Lung microvascular endothelial cell (primary cell): ENCODE results near the gene DDX1. TPM values are rescaled to one million over a fixed set of nuclear protein-coding genes. Genes with fewer than 3 reads are reported as not detected.
"Not testable (repeated sequence)": the region's sequence is repeated elsewhere in the genome, so short reads cannot be mapped to it uniquely, and the experiment has no call there.

Experiments
- DNase-seq, 2 donors: peaks; one replicate each; pipeline versions ENCODE4 v3.0.0 to v3.0.0-alpha.2; 2010; ENCODE audit warnings: low read depth in 2 of 2
- total RNA-seq: library from RNA; depleted of rRNA; stranded (reverse); fragments of >200 nt; gene quantifications from 2 replicates; pipeline ENCODE4 v1.2.1, GENCODE V29; 2014

The DDX1 gene
- total RNA-seq, 1 donor from 2014 or later: 61.5 TPM

DNA sequence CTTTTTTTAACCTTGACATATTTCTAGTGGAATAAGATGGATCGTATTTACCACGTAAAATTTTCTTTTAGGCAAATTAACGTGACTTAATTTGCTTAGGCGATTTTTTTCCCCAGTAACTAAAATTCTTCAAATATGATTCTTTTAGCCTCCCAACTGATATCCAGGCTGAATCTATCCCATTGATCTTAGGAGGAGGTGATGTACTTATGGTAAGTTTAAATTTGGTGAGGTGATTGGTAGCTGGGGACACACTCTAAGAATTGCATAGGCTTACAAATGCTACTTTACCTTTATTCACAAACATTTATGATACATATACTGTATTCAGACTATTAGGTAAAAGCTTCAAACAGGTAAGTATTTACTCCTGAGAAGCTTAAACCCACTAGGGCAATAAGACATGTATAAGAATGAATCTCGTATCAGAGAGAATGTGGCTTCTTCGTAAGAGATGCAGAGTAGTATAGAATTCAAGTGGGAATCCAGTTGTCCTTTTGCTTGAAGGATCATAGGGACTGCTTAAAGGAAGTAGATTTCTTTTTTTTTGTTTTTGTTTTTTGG lies 3.8 kb downstream of the DDX1 start:
- no peak for DNase-seq

DNA sequence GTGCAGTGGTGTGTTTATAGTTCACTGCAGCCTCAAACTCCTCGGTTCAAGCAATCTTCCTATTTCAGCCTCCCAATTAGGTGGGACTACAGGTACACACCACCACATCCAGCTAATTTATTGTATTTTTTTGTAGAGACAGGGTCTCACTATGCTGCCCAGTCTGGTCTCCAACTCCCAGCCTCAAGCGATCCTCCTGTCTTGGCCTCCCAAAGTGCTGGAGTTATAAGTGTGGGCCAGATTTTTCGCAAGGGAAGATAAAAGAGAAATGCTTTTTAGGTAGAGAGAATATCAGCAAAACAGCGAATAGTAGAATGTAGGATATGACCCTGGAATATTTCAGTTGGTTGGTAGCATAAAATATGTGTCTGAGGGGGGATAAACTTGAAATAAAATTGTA lies 4.3 kb downstream of the DDX1 start:
- DNase-seq: no peak

DNA sequence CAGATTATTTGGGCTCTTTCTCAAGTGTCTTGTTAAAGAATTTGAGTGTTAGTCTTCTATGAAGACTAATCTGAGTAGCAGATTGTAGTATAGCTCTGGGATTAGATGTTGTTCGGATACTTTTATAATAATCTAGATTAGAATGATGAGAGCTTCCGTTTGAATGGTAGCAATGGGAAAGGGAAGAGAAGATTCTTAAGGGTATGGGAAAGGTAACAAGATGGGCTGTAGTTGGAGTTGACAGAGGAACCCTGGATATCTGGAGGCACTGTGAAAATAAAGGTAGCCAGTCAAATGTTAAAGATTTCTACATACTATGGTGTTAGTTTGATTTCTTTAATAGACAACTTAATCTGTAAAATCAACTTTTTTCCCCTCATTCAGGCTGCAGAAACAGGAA lies 4.7 kb downstream of the DDX1 start:
- no peak for DNase-seq

DNA sequence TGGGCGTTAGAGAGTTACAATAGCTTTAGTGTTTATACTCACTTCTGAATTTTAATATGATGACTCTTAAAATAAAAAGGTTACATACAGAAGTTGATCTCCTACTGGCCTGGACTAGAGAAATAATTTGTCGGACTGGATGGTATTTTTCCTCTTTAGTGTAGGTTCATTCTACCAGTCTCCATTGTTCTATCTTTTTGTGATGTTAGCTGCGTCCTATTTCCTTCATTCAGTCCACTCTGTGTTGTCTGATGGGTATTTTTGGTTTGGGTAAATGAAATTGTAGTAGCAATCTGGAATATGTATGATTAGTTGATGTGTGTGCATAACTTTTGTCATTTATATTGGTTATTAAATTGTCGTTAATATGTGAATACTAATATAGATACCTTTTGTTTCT lies 5.3 kb downstream of the DDX1 start:
- no peak for DNase-seq

DNA sequence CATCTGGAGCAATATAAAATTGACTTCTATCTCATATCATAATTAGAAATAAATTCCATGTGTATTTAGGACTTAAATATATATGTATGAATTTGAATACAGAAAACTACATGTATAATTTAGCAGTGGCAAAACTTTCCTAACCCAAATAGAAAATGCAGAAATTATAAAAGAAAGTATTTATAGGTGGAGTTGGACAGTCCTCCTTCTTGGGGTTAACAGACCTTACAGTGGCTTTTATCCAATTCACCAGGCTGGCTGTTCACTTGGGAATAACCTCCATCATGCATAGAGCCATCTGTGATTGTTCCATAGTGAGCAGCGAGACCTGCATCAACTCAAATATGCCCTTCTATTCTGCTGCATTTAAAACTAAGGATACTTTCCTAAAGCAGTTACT lies 8.3 kb downstream of the DDX1 start:
- DNase-seq: no peak

DNA sequence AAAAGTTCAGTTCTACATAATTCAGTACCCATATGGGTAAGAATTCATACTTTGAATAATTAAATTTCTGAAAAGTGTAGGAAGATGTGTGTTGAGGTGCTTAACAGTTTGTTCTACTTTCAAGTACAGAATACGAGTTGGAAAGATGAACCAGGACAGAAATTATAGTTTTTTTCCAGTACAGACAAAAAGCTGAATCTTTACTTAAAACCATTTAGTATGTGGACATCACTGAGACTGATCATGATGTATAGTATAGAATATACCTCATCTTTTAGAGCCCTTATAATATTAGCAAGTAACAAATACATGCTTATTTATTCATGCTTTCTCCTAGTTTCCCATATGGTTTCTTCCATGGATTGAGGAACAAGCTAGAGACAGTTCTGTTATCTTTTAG lies 10.0 kb downstream of the DDX1 start:
- no peak for DNase-seq

DNA sequence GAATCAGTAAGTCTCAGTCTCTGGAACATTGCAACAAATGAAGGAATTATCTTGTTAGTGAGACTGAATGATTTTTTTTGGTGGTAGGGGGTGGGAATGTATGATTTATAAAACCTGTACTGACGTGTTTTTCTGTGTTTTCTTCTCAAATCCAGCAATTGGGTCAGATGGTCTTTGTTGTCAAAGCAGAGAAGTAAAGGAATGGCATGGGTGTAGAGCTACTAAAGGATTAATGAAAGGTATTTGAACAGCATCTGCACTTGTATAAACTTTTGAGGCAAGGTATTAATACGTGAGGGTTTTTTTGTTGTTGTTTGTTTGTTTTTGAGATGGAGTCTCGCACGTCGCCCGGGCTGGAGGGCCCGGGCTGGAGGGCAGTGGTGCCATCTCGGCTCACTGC lies 10.7 kb downstream of the DDX1 start:
- no peak for DNase-seq

DNA sequence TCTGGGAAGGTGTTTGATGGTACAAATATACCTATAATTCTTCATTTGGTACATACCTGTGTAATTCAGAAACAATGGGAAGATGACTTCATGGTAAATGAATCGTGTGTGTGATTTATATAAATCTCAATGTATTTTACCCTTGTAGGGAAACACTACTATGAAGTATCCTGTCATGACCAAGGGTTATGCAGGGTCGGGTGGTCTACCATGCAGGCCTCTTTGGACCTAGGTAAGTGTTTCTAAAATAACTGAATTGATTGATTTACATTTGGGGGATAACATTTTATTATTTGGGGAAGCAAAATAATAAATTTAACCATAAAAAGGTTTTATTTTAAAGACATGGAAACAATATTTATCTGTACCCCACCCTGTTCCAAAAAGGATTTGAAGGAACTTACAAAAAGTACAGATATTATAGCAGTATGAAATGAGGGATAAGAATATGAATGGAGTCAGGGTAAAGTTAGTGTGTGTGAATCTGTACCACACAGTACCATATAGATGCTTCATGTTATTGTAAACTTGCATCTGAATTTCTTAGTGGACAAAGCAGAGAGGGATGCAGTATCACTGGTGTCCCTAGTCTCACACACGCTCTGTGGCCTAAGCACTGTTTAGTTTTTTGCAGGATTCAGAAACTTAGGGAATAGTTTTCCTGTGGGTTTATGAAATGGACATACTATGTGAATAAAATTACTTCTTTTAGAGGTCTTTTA lies 11.5 kb downstream of the DDX1 start:
- no peak for DNase-seq

DNA sequence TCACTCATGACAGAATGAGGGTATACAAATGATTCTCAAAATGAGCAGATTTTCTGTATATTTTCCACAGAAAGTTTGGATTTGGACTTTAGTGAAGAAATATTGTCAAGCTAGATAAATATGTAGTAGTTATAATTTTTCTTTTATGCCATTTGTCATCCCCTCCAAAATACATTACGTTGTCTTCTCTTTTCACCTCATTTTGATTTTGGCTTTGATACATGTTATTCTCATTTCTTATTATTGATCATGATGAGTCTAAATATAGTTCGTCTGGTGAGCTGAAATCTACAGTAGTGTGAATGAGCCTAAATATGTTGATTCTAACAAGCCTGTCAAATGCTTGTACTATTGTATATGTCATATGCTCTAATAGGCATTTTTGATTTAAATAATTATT lies 12.3 kb downstream of the DDX1 start:
- no peak for DNase-seq

DNA sequence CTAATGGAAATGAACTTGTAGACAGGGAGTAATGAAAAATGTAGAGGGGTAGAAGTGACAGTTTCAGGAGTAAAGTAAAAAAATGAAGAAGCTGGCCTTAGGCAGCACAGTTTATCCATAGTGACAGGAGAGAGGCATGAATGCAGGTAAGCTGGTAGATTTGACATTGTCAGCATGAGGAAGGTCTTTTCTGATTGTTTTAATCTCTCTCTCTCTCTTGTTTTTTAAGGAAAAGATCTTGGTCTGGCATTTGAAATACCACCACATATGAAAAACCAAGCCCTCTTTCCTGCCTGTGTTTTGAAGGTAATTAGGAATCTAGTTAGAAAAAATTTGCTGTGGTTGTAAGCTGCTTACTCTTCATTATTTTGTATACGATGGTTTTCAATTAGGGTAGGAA lies 14.1 kb downstream of the DDX1 start:
- DNase-seq: no peak

DNA sequence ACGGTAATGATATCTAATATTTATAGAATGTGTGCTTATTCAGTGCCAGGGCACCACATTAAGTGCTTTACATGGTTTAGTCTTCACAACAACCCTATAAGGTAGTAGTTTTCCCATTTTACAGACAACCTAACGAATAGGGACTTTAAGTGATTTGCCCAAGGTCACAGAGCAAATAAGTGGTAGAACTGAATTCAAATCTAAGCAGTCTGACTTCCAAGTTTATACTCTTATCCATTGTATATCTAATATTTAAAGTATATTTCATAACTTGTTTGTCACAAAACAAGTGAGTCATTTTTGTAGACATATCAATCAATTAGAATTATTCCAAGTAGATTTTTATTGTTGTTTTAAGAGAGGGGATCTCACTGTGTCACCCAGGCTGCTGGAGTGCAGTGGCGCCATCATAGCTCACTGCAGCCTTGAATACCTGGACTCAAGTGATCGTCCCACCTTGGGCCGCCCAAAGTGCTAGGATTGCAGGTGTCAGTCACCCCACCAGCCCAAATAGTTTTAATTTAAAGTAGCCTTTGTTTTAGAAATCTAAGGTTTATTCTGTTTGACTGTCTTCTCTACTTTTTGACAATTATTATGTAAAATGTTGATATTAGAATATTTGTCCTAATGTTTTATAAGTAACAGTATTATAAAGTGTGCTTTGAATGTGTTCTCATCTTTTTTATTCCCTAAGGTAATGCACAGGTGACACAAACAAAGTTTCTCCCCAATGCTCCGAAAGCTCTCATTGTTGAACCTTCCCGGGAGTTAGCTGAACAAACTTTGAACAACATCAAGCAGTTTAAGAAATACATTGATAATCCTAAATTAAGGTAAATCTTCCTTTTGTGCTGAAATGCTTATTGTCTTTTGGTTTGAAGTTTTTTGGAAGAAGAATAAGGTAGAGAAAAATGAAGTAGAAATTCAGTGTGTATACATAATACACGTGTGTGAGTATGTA lies 15.1 kb downstream of the DDX1 start:
- DNase-seq: no peak

DNA sequence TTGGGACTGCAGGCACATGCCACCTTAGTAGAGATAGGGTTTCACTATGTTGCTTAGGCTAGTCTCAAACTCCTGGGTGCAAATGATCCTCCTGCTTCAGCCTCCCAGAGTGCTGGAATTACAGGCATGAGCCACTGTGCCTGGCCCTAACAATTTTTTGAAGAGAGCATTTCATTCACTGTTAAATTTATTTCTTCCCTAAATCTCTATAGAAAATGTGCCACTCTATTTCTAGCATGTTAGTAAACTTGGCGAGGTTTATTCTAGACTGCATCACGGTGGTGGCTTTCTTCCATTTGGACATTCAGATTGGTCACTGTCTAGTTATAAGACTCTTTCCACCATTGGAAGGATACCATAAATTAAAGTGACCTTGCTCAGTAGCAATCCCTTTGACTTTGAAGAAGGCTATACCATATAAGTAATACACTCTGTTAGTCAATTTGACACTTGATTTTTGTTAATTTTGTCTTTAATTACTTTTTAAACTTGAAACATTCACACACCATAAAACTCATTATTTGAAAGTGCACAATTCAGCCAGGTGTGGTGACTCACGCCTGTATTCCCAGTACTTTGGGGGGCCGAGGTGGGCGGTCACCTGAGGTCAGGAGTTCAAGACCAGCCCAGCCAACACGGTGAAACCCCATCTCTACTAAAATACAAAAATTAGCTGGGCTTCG lies 16.2 kb downstream of the DDX1 start:
- DNase-seq: no peak

DNA sequence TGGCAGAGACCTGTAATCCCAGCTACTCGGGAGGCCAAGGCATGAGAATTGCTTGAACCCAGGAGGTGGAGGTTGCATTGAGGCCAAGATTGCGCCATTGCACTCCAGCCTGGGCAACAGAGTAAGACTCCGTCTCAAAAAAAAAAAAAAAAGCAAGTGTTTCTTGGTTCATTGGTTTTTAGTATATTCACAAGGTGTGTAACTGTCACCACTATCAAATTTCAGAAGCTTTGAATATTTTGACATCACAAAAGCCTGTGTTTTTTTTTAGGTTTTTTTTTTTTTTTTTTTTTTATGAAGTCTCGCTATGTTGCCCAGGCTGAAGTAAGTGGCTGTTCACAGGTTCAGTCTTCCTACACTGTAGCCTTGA lies 16.7 kb downstream of the DDX1 start:
- no peak for DNase-seq

DNA sequence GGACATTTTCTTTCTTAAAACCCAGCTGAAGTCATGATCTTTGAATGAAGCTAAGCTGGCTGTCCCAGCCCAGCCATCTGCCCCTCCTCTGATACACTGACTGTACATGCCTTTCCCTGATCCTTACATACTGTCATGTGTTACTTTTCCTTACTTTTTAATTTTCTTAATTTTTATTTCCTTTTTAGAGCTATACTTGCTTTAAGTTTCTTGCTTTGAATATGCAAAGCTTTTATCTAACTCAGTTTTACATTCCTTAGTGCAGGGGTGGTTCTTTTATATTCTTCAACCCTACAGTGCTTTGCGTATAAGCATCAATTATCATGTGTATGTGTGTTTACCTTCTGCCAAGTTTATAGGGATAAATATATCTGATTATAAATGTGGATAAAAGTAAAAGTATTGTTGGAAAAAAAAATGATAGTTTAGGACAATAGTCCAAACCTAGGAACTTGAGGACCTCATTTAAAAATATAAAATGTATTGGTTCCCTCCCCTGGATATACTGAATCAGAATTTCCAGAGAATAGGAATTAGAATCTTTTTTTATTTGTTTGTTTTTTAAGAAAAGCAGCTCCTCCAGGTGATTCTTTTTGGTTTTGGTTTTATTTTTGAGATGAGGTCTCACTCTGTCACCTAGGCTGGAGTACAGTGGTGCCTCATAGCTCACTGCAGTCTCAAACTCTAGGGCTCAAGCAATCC lies 17.8 kb downstream of the DDX1 start:
- no peak for DNase-seq

DNA sequence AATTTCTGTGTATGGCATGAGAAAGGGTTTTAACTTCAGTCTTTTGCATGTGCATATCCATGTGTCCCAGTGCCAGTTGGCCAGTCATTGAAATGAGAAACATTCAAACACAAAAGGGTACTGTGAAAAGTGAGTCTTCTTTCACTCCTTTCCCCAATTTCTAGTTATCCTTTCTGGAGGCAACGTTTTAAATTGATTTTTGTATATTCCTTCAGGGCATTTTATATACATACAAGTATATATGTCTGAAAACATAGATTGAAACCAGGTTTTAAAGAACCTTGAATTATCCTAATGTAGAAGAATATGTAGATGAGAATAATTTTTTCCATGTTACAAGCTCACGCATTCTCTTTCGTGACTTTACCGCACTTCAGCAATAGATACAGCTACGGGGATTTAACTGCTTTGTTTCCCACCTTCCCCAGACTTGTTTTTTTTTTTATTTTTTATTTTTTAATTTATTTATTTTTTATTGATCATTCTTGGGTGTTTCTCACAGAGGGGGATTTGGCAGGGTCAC lies 18.8 kb downstream of the DDX1 start:
- DNase-seq: no peak

DNA sequence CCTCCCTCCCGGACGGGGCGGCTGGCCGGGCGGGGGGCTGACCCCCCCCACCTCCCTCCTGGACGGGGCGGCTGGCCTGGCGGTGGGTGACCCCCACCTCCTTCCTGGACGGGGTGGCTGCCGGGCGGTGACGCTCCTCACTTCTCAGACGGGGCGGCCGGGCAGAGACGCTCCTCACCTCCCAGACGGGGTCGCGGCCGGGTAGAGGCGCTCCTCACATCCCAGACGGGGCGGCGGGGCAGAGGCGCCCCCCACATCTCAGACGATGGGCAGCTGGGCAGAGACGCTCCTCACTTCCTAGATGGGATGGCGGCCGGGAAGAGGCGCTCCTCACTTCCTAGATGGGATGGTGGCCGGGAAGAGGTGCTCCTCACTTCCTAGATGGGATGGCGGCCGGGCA lies 20.4 kb downstream of the DDX1 start:
- DNase-seq: not testable (repeated sequence)

DNA sequence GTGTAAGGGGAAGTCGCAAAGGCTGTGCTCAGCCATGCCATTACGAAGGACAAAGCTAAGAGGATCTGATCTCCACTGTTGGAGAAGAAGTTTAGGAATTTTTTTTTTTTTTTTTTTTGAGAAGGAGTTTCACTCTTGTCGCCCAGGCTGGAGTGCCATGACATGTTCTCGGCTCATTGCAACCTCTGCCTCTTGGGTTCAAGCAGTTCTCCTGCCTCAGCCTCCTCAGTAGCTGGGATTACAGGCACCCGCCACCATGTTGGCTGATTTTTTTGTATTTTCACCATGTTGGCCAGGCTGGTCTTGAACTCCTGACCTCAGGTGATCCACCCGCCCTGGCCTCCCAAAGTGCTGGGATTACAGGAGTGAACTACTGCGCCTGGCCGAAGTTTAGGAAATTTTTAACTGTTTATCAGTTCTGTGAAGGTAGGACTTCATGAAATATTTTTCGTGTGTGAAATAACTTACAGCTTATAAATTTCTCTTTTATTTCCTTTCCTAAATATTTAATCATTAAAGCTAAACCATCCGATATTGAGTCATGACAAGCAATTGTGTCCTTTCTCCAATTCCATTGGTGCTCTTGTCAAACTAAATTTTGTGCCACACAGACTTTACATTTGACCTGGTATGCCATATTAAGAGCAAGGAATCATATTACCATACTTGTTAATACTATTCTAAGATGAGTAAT lies 22.2 kb downstream of the DDX1 start:
- DNase-seq: no peak

DNA sequence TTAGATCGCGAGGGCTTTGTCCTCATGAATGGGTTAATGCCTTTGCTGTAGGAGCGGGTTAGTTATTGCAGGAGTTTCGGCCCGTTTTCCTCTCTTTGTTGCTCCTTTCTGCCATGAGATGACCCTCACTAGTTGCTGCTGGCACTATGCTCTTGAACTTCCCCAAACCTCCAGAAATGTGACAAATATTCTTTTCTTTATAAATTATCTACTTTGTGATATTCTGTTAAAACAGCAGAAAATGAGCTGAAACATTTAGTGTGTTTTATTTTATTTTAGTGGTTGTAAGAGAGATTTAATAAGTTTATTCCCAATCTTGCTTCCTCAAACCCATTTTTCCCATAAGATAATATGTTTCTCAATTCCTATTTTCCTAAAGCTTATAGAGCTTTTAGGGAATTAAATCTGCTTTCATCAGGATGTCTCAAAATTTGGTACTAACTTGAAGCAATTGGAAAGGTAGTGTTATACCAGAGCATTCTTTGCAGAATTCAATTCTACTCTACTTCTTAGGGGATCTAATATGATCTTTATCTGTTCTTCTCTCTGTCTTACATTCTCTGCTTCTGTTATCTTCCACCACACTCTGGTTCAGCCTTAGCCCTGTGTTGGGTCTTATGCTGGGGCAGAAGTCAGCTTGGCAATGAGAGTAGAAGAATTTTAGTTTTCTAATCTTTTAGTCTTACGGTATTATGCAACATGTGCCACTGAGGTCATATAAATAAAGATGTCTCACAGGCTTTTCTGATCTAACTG lies 23.1 kb downstream of the DDX1 start:
- DNase-seq: no peak

DNA sequence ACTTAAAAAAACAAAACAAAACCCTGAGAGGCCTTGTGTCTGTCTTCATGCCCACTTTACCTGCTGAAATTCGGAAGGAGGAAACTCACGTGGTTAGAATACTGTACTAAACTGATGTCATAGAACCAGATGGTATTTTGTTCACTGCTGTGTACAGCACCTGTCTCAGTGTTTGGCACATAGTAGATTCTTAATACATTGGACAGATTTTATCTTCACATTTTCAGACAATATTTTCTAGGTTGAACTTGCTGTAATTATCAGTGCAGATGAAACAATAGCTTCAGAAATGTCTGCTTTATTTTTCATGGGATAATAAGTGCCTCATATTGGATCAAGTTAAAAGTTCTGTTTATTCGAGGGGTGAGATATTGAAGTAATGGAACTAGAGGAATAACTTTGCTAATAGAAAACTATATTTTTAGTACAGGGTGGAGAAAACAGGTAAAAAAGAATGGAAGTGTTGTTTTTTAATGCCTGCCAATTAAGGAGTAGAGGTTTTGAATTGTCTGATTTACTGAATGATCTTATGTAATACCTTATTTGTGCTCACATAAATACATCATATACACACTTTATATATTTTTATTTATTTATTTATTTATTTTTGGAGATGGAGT lies 23.7 kb downstream of the DDX1 start:
- DNase-seq: no peak
